Ectodermal cell (in vitro differentiated cells): ENCODE results near the gene FAM83F.

Experiments
- H3K27ac ChIP-seq: 2 replicates; pipeline ENCODE4 v1.7.0; 2013; ENCODE audit warnings: mild to moderate bottlenecking, low read depth, low read length; ENCODE audit not compliant: insufficient read depth, poor library complexity, severe bottlenecking
- H3K27me3 ChIP-seq: 2 replicates; pipeline ENCODE4 v1.7.0; 2013; ENCODE audit warnings: mild to moderate bottlenecking, low read length; ENCODE audit not compliant: insufficient read depth, control insufficient read depth, poor library complexity, severe bottlenecking
- H3K36me3 ChIP-seq: one replicate; pipeline ENCODE4 v1.7.0; 2013; ENCODE audit warnings: low read length; ENCODE audit not compliant: control insufficient read depth, insufficient read depth
- H3K4me1 ChIP-seq: one replicate; pipeline ENCODE4 v1.7.0; 2013; ENCODE audit warnings: low read length; ENCODE audit not compliant: control insufficient read depth, insufficient read depth
- H3K4me3 ChIP-seq: 2 replicates; pipeline ENCODE4 v1.7.0; 2013; ENCODE audit warnings: low read depth, low read length, control low read depth; ENCODE audit not compliant: insufficient read depth
- H3K9me3 ChIP-seq: 2 replicates; pipeline ENCODE4 v1.7.0; 2013; ENCODE audit warnings: mild to moderate bottlenecking, low read length, moderate library complexity; ENCODE audit not compliant: control insufficient read depth
- WGBS, 2 experiments: methylation state at CpG; one replicate each; pipeline ENCODE4 v1.1.7; 2013; ENCODE audit warnings: missing lambda C conversion rate in 2 of 2; 5-methylcytosine and 5-hydroxymethylcytosine counted together

Gene FAM83F

DNA sequence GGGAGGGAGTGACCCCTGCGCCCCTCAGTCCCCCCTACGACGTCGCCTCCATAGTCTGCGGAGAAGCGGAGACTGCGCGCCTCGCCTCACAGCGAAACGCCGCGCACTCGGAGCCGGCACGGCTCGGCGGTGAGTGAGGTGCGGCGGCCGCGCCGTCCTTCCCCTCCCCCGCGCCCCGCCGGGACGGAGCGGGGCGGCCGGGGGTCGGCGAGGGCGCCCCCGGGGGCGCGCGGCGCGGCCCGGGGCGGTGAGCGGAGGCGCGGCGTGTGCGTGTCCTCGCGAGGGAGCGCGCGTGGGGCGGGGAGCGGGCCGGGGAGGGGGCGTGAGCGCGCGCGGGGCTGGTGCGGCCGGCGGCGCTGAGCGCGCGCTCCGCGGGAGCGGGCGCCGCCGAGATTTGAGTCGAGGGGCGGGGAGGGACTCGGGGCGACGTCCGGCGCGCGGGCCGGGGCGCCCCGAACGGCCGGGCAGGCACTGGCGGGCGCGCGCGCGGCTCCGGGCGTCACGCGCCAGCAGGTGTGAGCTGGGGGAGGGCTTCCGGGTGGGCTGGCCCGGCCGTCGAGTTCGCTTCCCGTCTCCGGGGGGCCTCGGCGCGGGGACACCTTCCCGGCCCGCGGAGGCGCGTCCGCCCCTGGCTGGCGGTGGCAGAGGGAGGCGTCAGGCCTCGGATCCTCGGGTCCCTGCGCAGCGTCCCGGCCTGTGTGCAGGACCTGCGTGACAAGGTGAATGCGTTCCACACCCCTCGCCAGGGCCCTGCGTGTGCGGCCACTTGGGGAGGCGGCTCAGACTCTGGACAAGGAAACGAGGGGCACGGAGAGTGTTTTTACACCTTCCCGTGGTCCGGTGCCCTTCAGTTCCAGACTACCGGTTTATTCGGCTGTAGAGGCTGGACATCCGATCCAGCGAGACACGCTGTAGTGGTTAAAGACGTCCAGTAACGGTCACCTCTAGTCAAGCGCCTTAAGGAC, 50.4 kb downstream of the FAM83F start:
- no peaks in the 10 kb centered on the region for H3K9me3 ChIP-seq
- peaks cover 5% of the 10 kb centered on the region for H3K4me1 ChIP-seq
- H3K36me3 ChIP-seq, result no peaks in the 10 kb centered on the region
- H3K27me3 ChIP-seq, result peaks cover 34% of the 10 kb centered on the region
- H3K27ac ChIP-seq, result peak overlapping the region; percentile 76
- 1% methylated on average over 138 of the region's 138 CpGs for WGBS, 2 experiments
- H3K4me3 ChIP-seq, result peak overlapping the region; percentile 54

DNA sequence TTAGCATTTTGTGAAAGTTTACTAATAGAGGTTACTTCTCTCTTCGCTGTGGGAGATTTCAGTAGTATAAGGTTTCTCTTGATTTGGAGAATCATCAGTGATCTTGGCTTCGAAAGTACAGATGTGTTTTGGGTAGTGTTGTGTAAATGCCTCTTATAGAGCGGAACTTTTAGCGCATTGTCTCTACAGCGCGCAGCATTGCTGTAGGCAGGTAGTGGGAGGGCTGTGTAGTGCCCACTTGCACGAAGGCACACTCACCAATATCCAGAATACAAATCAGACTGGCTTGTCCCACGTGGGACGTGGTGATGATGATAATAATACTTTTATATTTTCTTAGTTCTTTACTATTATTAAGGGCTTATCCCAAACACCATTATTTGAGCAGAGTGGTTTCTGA, 51.4 kb downstream of the FAM83F start:
- no peaks in the 10 kb centered on the region for H3K36me3 ChIP-seq
- H3K27ac ChIP-seq, result no peak overlapping the region
- H3K4me3 ChIP-seq, result peak overlapping the region; percentile 54
- 85 to 91% methylated on average over 7 of the region's 9 CpGs for WGBS, 2 experiments
- H3K27me3 ChIP-seq, result peaks cover 24% of the 10 kb centered on the region
- no peaks in the 10 kb centered on the region for H3K9me3 ChIP-seq
- peaks cover 6% of the 10 kb centered on the region for H3K4me1 ChIP-seq

DNA sequence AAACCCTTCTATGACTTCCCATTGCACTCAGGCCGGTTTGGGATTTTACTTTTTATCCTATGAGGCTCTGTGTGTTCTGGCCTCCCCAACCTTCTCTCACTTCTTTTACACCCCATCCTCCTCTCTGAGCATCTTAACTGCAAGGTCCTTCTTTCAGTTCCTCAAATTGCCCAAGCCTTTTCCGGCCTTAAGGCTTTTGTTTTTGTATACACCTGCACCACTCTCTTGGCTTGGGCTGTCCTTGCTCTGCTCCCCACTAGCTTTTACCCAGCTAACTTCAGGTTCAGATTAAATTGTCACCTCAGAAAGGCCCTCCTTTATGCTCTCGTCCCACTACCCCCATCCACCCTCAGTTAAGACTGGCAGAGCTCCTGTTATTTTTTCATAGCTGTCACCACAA, 55.5 kb downstream of the FAM83F start:
- Histone ChIP-seq H3K36me3 (no peaks in the 10 kb centered on the region), H3K4me1 (peaks cover 8% of the 10 kb centered on the region), H3K27me3 (peaks cover 4% of the 10 kb centered on the region), H3K27ac (no peak overlapping the region), H3K4me3 (no peak overlapping the region), H3K9me3 (no peaks in the 10 kb centered on the region)
- 90 to 92% methylated on average over 3 of the region's 3 CpGs for WGBS, 2 experiments

DNA sequence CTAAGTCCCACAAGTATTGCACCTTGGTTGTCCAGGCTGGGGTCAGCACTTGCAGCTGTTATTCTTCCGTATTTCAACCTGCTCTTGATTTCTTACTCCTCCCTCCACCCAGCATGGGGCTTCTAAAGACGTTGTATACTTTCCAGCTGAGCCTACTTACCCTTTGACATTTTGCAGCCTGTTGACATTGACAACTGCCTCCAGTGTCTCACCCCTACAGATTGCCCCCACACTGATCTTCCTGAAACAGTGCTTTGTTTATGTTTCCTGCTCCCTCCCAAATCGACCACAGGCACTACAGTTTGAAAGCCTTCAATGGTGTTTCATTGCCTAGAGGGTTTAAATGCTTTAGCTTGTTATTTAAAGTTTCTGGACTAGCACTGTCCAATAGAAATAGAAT, 56.6 kb downstream of the FAM83F start:
- WGBS, 2 experiments, result 14 to 24% methylated on average over 3 of the region's 3 CpGs

DNA sequence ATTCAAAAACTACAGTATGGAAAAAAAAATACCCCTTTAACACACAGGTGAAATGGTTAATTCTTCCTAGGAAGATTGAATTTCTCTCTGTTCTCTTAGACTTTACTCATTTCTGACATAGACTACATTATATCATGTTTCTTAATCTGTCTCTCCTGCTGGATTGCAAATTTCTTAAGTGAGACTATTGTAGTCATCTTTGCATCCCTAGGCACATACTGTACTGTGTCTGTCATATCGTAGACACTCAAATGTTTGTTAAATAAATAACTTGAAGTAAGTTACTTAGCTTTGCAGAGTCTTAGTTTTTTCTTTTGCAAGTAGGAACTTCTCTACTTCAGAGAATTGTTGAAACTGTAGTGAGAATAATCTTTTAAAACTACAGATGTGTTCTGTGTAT, 58.7 kb downstream of the FAM83F start:
- no peaks in the 10 kb centered on the region for H3K36me3 ChIP-seq
- peaks cover 3% of the 10 kb centered on the region for H3K4me1 ChIP-seq
- no peaks in the 10 kb centered on the region for H3K9me3 ChIP-seq
- 78 to 100% methylated on average over 1 of the region's 1 CpG for WGBS, 2 experiments
- no peak overlapping the region for H3K4me3 ChIP-seq
- H3K27me3 ChIP-seq, result no peaks in the 10 kb centered on the region
- H3K27ac ChIP-seq, result no peak overlapping the region

More for the DNA sequence above, 56.6 kb downstream of the FAM83F start:
- Histone ChIP-seq H3K4me1 (peaks cover 3% of the 10 kb centered on the region), H3K4me3 (no peak overlapping the region), H3K36me3 (no peaks in the 10 kb centered on the region), H3K27me3 (no peaks in the 10 kb centered on the region), H3K27ac (no peak overlapping the region), H3K9me3 (no peaks in the 10 kb centered on the region)

DNA sequence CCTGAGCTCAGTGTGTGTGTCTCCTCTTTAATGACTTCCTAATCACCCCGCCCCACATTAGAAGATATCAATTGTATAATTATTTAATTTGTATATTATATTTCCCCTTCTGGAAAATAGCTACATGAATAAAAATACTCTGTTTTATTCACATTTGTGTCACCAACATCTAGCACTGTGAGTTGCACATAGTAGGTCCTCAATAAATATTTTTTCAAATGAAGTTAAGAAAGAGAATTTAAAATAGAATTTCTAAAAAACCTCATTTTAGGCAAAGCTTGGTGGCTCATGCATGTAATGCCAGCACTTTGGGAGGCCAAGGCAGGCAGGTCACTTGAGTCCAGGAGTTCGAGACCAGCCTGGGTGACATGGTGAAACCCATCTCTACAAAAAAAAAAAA, 59.7 kb downstream of the FAM83F start:
- Histone ChIP-seq H3K4me1 (peaks cover 3% of the 10 kb centered on the region), H3K36me3 (no peaks in the 10 kb centered on the region), H3K4me3 (no peak overlapping the region), H3K27ac (no peak overlapping the region), H3K9me3 (no peaks in the 10 kb centered on the region), H3K27me3 (no peaks in the 10 kb centered on the region)
- WGBS, 2 experiments, result 80 to 90% methylated on average over 1 to 2 of the region's 2 CpGs

DNA sequence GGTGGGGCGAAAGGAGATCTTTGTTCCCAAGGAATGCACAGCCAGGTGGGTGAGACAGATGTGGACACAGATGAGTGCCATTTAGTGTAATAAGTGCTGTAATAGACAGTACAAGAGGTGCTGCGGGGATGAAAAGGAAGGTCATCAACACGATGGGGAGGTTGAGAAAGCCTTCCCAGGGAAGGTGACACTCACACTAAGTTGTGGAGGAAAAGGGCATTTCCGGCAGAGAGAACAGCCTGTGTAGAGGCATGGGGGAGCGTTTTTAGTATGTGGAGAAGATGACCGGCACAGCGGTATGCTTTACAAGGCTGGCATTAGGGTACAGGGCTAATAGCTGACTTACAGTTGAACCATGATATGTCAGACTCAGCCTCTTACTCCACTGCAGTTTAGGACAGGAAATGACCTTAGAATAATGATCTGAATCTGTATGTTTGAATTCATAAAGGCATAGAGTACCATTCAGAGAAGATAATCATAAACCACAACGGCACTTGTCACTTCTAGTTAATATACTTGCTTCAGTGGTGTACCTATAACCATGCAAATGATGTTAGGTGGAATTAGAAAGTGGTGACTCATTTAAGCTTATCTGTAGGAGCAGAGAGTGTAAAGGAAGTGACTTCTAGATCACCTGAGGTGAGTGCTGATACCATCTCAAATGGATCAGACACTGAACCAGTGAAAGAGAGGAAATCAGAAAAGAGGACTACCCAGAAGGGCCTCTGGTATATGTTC, 60.6 kb downstream of the FAM83F start:
- WGBS, 2 experiments, result 87 to 91% methylated on average over 7 to 8 of the region's 8 CpGs
- Histone ChIP-seq H3K27ac (no peak overlapping the region), H3K27me3 (no peaks in the 10 kb centered on the region), H3K4me1 (peaks cover 3% of the 10 kb centered on the region), H3K9me3 (no peaks in the 10 kb centered on the region), H3K4me3 (no peak overlapping the region), H3K36me3 (no peaks in the 10 kb centered on the region)

DNA sequence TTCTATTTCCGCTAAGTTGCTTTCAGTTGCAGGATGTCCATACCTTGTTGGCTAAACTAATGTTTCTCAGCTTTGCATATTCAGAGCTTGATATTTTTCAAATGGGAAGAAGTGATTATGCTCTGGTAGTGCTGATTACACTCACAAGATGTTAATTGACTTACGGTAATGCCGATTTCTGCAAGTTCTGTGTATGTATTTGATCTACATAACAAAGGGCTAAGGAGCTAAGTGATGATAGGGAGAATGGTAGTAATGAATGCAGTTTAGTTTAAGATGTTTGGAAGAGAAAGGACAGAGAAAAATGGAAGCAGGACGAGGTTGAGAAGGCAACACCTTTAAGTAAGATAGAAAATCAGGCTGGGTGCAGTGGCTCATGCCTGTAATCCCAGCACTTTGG, 61.4 kb downstream of the FAM83F start:
- Histone ChIP-seq H3K27ac (no peak overlapping the region), H3K36me3 (no peaks in the 10 kb centered on the region), H3K4me3 (no peak overlapping the region), H3K4me1 (peaks cover 1% of the 10 kb centered on the region), H3K9me3 (no peaks in the 10 kb centered on the region), H3K27me3 (no peaks in the 10 kb centered on the region)
- WGBS, 2 experiments, result 67 to 69% methylated on average over 4 of the region's 4 CpGs

DNA sequence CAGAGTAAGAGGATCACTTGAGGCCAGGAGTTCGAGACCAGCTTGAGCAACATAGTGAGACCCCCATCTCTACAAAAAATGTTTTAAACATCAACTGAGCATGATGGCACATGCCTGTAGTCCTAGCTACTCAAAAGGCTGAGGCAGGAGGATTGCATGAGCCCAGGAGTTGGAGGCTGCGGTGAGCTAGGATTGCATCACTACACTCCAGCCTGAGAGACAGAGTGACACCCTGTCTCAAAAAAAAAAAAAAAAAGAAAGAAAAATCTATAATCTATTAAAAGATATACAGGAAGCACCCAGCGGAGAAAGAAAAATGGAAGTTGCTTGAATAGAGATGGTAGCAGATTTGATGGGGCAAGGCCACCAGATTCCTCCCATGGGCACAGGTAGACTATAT, 61.8 kb downstream of the FAM83F start:
- no peaks in the 10 kb centered on the region for H3K9me3 ChIP-seq
- H3K27me3 ChIP-seq, result no peaks in the 10 kb centered on the region
- H3K4me1 ChIP-seq, result no peaks in the 10 kb centered on the region
- no peaks in the 10 kb centered on the region for H3K36me3 ChIP-seq
- H3K27ac ChIP-seq, result no peak overlapping the region
- WGBS, 2 experiments, result 92 to 94% methylated on average over 3 of the region's 3 CpGs
- H3K4me3 ChIP-seq, result no peak overlapping the region

DNA sequence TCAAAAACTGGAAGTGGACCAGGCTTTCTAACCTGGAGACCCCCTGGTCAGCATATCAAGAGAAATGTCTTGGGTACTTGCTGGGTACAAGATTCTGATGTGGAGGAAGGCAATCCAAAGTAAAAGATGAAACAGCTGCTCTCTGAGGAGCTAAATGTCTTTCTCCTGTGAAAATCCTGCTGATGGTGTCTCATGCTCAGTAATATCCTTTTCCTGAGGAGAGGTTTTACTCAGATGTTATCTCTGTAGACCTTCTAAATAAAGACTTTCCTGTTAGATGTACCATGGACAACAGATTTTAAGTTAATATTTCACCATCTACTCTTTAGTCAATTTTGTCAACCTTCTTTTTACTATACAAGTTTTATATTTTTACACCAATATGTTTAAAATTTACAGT, 62.9 kb downstream of the FAM83F start:
- Histone ChIP-seq H3K4me1 (no peaks in the 10 kb centered on the region), H3K36me3 (no peaks in the 10 kb centered on the region), H3K4me3 (no peak overlapping the region), H3K27me3 (no peaks in the 10 kb centered on the region), H3K27ac (no peak overlapping the region), H3K9me3 (no peaks in the 10 kb centered on the region)
